Nephron progenitor cell (in vitro differentiated cells): ENCODE data around the gene POLR1D.
A peak's percentile ranks its signal among the peaks of the same experiment; 100 is the strongest.

Experiments
- DNase-seq: peaks from one replicate; pipeline ENCODE4 v3.0.0; 2021
- H3K27ac Mint-ChIP-seq: 2 replicates; pipeline ENCODE4 v1.8.0; 2021; ENCODE audit warnings: mild to moderate bottlenecking, moderate library complexity, mixed read lengths
- H3K27me3 Mint-ChIP-seq: 2 replicates; pipeline ENCODE4 v1.8.0; 2021; ENCODE audit warnings: mild to moderate bottlenecking, low read depth, mixed read lengths; ENCODE audit not compliant: poor library complexity
- H3K36me3 Mint-ChIP-seq: 2 replicates; pipeline ENCODE4 v1.8.0; 2021; ENCODE audit warnings: low read depth, mixed read lengths
- H3K4me1 Mint-ChIP-seq: 2 replicates; pipeline ENCODE4 v1.8.0; 2021; ENCODE audit warnings: mixed read lengths
- H3K4me3 Mint-ChIP-seq: 2 replicates; pipeline ENCODE4 v1.8.0; 2021; ENCODE audit warnings: mild to moderate bottlenecking, moderate library complexity, mixed read lengths
- H3K9me3 Mint-ChIP-seq: 2 replicates; pipeline ENCODE4 v1.8.0; 2021; ENCODE audit warnings: mild to moderate bottlenecking, moderate library complexity, mixed read lengths
- CTCF ChIP-seq: fragments of 200-600 bp; sonication (generic); IDR thresholded peaks from 2 replicates; pipeline ENCODE4 v1.5.0; 2021; ENCODE audit warnings: antibody characterized with exemption

POLR1D gene

GRCh38 chr13:27619728-27620376 is 1.8 kb upstream of the POLR1D start:
- DNase-seq = no peak
- Mint-ChIP-seq H3K9me3 (peaks cover 2% of the 10 kb centered on the region), H3K36me3 (peaks cover 36% of the 10 kb centered on the region), H3K4me3 (peak overlapping the region; percentile 97), H3K4me1 (peaks cover 47% of the 10 kb centered on the region), H3K27ac (peak overlapping the region; percentile 68), H3K27me3 (no peaks in the 10 kb centered on the region)
- TF ChIP-seq CTCF = no peak

- Mint-ChIP-seq H3K36me3 (peaks cover 36% of the 10 kb centered on the region), H3K4me3 (peak within 1 kb of the TSS; percentile 97), H3K9me3 (no peaks in the 10 kb centered on the region), H3K4me1 (peaks cover 53% of the 10 kb centered on the region), H3K27ac (peak within 1 kb of the TSS; percentile 79), H3K27me3 (peaks cover 2% of the 10 kb centered on the region)
- no peak for TF ChIP-seq CTCF
- peak; percentile 99 for DNase-seq
Observed at GRCh38 chr13:27620377-27621115, 1.1 kb upstream of the POLR1D start, which contains the start of gene LNX2. LNX2 (minus strand) TSS chr13:27620529; CDS start chr13:27581703, 38,826 bp downstream.

- Mint-ChIP-seq H3K27ac (peak overlapping the region; percentile 79), H3K9me3 (no peaks in the 10 kb centered on the region), H3K4me3 (peak overlapping the region; percentile 89), H3K27me3 (peaks cover 2% of the 10 kb centered on the region), H3K4me1 (peaks cover 53% of the 10 kb centered on the region), H3K36me3 (peaks cover 38% of the 10 kb centered on the region)
- no peak for TF ChIP-seq CTCF
- DNase-seq = no peak
Observed at GRCh38 chr13:27621116-27621365, 651 bp upstream of the POLR1D start.

- peaks cover 47% of the 10 kb centered on the region for H3K36me3 Mint-ChIP-seq
- no peak for DNase-seq
- peak overlapping the region; percentile 23 for H3K27ac Mint-ChIP-seq
- H3K4me3 Mint-ChIP-seq = peak overlapping the region; percentile 95
- H3K4me1 Mint-ChIP-seq = peaks cover 53% of the 10 kb centered on the region
- H3K27me3 Mint-ChIP-seq = peaks cover 2% of the 10 kb centered on the region
- no peaks in the 10 kb centered on the region for H3K9me3 Mint-ChIP-seq
- peak; percentile 8 for TF ChIP-seq CTCF
Observed at GRCh38 chr13:27622102-27622820, 569 bp downstream of the POLR1D start.

- Mint-ChIP-seq H3K27me3 (peaks cover 2% of the 10 kb centered on the region), H3K9me3 (no peaks in the 10 kb centered on the region), H3K36me3 (peaks cover 53% of the 10 kb centered on the region), H3K4me1 (peaks cover 48% of the 10 kb centered on the region), H3K27ac (no peak overlapping the region), H3K4me3 (peak overlapping the region; percentile 95)
- DNase-seq = no peak
- TF ChIP-seq CTCF = no peak
Observed at GRCh38 chr13:27622881-27623280, 1.2 kb downstream of the POLR1D start.
